Upper lobe of left lung (tissue), 4 donors: Measurements from ENCODE around the gene ACSM4.

Source experiments
- CTCF ChIP-seq, 6 experiments: fragments of 450-650 bp in 4 of 6; fragments of 200-600 bp in 2 of 6; sonication (generic) in 2 of 6; IDR thresholded peaks; one replicate each; pipeline ENCODE4 v1.5.1; 2016 to 2019; ENCODE audit warnings: antibody characterized with exemption in 6 of 6
- POLR2A ChIP-seq, 4 donors: fragments of 450-650 bp; IDR thresholded peaks; one replicate each; pipeline ENCODE4 v1.5.1; 2016 to 2017; ENCODE audit warnings: antibody characterized with exemption in 4 of 4, mild to moderate bottlenecking in 2 of 4

GRCh38 chr12:7292300-7292699, 11.6 kb upstream of the ACSM4 start:
- no peak for TF ChIP-seq CTCF (IDR thresholded peaks at IDR 0.05)
- no peak for TF ChIP-seq POLR2A (IDR thresholded peaks at IDR 0.05)
